Thyroid gland (tissue), 4 donors: ENCODE data around the gene NT5C2.

Source experiments
- POLR2A ChIP-seq, 2 donors: fragments of 450-650 bp; IDR thresholded peaks; one replicate each; pipeline ENCODE4 v1.6.1; 2017; ENCODE audit warnings: antibody characterized with exemption in 2 of 2, mild to moderate bottlenecking in 2 of 2, moderate library complexity in 1 of 2
- TF ChIP-seq, protein P1 (sequence below), 6 experiments: fragments of 200-600 bp in 3 of 6; fragments of 450-650 bp in 3 of 6; sonication (generic) in 3 of 6; IDR thresholded peaks; one replicate each; pipeline ENCODE4 v1.5.1; 2016 to 2019; ENCODE audit warnings: antibody characterized with exemption in 6 of 6, mild to moderate bottlenecking in 2 of 6, inconsistent platforms in 1 of 6, moderate library complexity in 1 of 6

- TF ChIP-seq, protein P1, sequence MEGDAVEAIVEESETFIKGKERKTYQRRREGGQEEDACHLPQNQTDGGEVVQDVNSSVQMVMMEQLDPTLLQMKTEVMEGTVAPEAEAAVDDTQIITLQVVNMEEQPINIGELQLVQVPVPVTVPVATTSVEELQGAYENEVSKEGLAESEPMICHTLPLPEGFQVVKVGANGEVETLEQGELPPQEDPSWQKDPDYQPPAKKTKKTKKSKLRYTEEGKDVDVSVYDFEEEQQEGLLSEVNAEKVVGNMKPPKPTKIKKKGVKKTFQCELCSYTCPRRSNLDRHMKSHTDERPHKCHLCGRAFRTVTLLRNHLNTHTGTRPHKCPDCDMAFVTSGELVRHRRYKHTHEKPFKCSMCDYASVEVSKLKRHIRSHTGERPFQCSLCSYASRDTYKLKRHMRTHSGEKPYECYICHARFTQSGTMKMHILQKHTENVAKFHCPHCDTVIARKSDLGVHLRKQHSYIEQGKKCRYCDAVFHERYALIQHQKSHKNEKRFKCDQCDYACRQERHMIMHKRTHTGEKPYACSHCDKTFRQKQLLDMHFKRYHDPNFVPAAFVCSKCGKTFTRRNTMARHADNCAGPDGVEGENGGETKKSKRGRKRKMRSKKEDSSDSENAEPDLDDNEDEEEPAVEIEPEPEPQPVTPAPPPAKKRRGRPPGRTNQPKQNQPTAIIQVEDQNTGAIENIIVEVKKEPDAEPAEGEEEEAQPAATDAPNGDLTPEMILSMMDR (IDR thresholded peaks at IDR 0.05): no peak
- TF ChIP-seq POLR2A (IDR thresholded peaks at IDR 0.05): no peak
Observed at GRCh38 chr10:103175580-103176285, 17.3 kb downstream of the NT5C2 start.
